ENCODE measurements around the gene PRR15L. TPM values are rescaled to one million over a fixed set of nuclear protein-coding genes. Genes with fewer than 3 reads are reported as not detected.
"Not testable (repeated sequence)": the region's sequence is repeated elsewhere in the genome, so short reads cannot be mapped to it uniquely, and the experiment has no call there.

PRR15L gene
- total and polyA plus RNA-seq, 2 of the 8 experiments (the other 6 are each of a cell fraction or from before 2014, with no cell fraction given), result 0.26 to 1.1 TPM

DNA sequence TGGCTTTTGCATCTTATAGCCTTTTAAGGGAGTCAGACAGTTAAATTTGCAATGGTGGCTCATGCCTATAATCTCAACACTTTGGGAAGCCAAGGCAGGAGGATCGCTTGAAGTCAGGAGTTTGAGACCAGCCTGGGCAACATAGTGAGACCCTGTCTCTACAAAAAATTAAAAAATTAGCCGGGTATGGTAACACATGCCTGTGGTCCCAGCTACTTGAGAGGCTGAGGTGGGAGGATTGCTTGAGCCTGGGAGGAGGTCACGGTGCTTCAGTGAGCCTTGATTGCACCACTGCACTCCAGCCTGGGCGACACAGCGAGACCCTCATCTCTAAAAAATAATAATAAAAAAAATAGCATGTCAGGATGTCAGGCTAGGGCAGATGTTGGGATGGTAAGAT is 44.0 kb upstream of the PRR15L start:
- WGBS, 2 experiments (ENCODE audit: extremely low coverage in 1 of 2, insufficient coverage in 1 of 2, insufficient read length in 1 of 2, insufficient replicate concordance in 2 of 2, low coverage in 1 of 2, low lambda C conversion rate in 2 of 2, missing lambda C conversion rate in 1 of 2), result 90% methylated on average over 5 of the region's 5 CpGs; no CpG with 5 or more reads in 1 of the 2 experiments
- H3K4me1 ChIP-seq (replicated peaks in 1 of 4; ENCODE audit: control insufficient read depth in 3 of 4, insufficient read depth in 4 of 4, low read length in 3 of 4), result peaks cover 18 to 41% (median 28%) of the 10 kb centered on the region in 4 experiments
- ChIA-PET POLR2A (ENCODE audit: partially characterized antibody) (interaction anchor here (1.3 to 4.1 kb wide), 3 partner anchors 8 to 46 kb away, joined by 3 to 19 read pairs (median 11); partner anchors contain the start of gene NFE2L1), CTCF (ENCODE audit: partially characterized antibody) (interaction anchor here (1.4 to 27.8 kb wide), 7 partner anchors 14 to 50 kb away, joined by 3 to 493 read pairs (median 19); partner anchors contain the start of genes CDK5RAP3, PNPO and PRR15L)
- not testable (repeated sequence) for FAIRE-seq; H2BK20ac ChIP-seq (ENCODE audit: low read length); H2BK120ac ChIP-seq (replicated peaks; ENCODE audit: low read depth, low read length); H2AK5ac ChIP-seq (ENCODE audit: low read depth, low read length); H3K4ac ChIP-seq (replicated peaks; ENCODE audit: insufficient read length, low read depth, low read length); H3K27me3 ChIP-seq (replicated peaks in 1 of 4; ENCODE audit: control insufficient read depth in 3 of 4, extremely low read depth in 1 of 4, insufficient read depth in 3 of 4, low read length in 3 of 4); DNase-seq (ENCODE audit: low read depth in 1 of 2, low spot score in 2 of 2); H3K9me3 ChIP-seq (ENCODE audit: insufficient read depth in 2 of 2, low read depth in 1 of 2, low read length in 1 of 2); H3K56ac ChIP-seq (replicated peaks; ENCODE audit: insufficient read length, low read depth, low read length); H3K79me2 ChIP-seq (ENCODE audit: control insufficient read depth in 1 of 2, insufficient read depth in 2 of 2, low read length in 2 of 2); H2AFZ ChIP-seq (ENCODE audit: low read length); H3K23me2 ChIP-seq (ENCODE audit: low read depth, low read length); H3K9ac ChIP-seq (replicated peaks in 1 of 4; ENCODE audit: extremely low read depth in 1 of 4, low read depth in 3 of 4, low read length in 3 of 4); H2BK15ac ChIP-seq (ENCODE audit: low read length); H3K27ac ChIP-seq (ENCODE audit: low read depth, low read length); H3K18ac ChIP-seq (ENCODE audit: extremely low read depth, low read length); H4K20me1 ChIP-seq (replicated peaks in 1 of 2; ENCODE audit: control insufficient read depth in 1 of 2, insufficient read depth in 2 of 2, low read length in 2 of 2); H3K23ac ChIP-seq (ENCODE audit: insufficient read length); H3K79me1 ChIP-seq (ENCODE audit: low read depth, low read length); H3K4me2 ChIP-seq (ENCODE audit: insufficient read depth in 1 of 2, low read depth in 2 of 2, low read length in 2 of 2); H2BK5ac ChIP-seq (ENCODE audit: low read depth, low read length); H3K36me3 ChIP-seq (ENCODE audit: control insufficient read depth in 2 of 4, insufficient read depth in 4 of 4, low read length in 3 of 4); H3K14ac ChIP-seq (ENCODE audit: insufficient read length); H4K8ac ChIP-seq (ENCODE audit: extremely low read depth, insufficient read depth, low read length); H3K4me3 ChIP-seq (ENCODE audit: extremely low read depth in 1 of 4, insufficient read depth in 2 of 4, low read depth in 3 of 4, low read length in 4 of 4)
- peak overlapping the region; percentile 93; the same call in 1 of the 2 replicates for H2BK12ac ChIP-seq (ENCODE audit: low read depth, low read length)
- H4K91ac ChIP-seq (replicated peaks; ENCODE audit: insufficient read length, low read length), result peak overlapping the region; percentile 64
- peak overlapping the region; percentile 33 for H4K5ac ChIP-seq (ENCODE audit: insufficient read length, low read depth, low read length)

Measured in H1 (cell line).